HepG2 (cell line): ENCODE results near the gene SMCO1. TPM values are rescaled to one million over a fixed set of nuclear protein-coding genes. Genes with fewer than 3 reads are reported as not detected.

Source experiments
- ATAC-seq: fragments of 200-7000 bp; cut with Tn5 transposase; 3 replicates; pipeline ENCODE4 v1.9.1; 2020; ENCODE audit warnings: mild to moderate bottlenecking, moderate library complexity
- BruUV-seq: library from RNA; stranded (reverse); fragments of 400-500 nt; replicated peaks from 2 replicates; lab custom pipeline; 2021; lab: Mats Ljungman, UMichigan
- CTCF ChIA-PET: fragments of 300-600 bp; formaldehyde crosslinking; extraction: SDS; loops from one replicate; lab custom pipeline; 2021; ENCODE audit warnings: low total read pairs, inconsistent platforms, low intra/inter-chr PET ratio; lab: Yijun Ruan, JAX
- POLR2A ChIA-PET: fragments of 350-600 bp; sonication (Branson Sonifier 250); formaldehyde crosslinking; loops from one replicate; lab custom pipeline; 2020; ENCODE audit warnings: antibody characterized with exemption, inconsistent platforms; lab: Yijun Ruan, JAX
- DNase-seq: peaks from one replicate; pipeline ENCODE4 v3.0.0-alpha.2; 2015; ENCODE audit warnings: low spot score
- FAIRE-seq: peaks from 3 replicates; lab custom pipeline; 2011; peaks lifted over from hg19 to GRCh38; lab: Jason Lieb, UNC
- H2AFZ ChIP-seq: one replicate; pipeline ENCODE4 v1.6.1; 2011; ENCODE audit warnings: low read length, inconsistent platforms
- H3K27ac ChIP-seq: fragments of 300-600 bp; 3 replicates; pipeline ENCODE4 v1.8.0; 2011; ENCODE audit warnings: mixed run types, mild to moderate bottlenecking, mixed read lengths, low read length, inconsistent platforms; ENCODE audit not compliant: insufficient read depth; ENCODE audit errors: extremely low read length
- H3K27me3 ChIP-seq, 2 experiments: fragments of 200-600 bp in 1 of 2; 2 replicates in 1 of 2; 3 replicates in 1 of 2; pipeline versions ENCODE4 v1.6.0 to v1.8.0; 2011; ENCODE audit warnings: low read length in 2 of 2, mild to moderate bottlenecking in 2 of 2, moderate library complexity in 2 of 2, inconsistent platforms in 1 of 2; ENCODE audit not compliant: insufficient read depth in 2 of 2, control insufficient read depth in 1 of 2
- H3K36me3 ChIP-seq, 2 experiments: fragments of 200-600 bp in 1 of 2; replicated peaks in 1 of 2; 2 replicates in 1 of 2; 3 replicates in 1 of 2; pipeline versions ENCODE4 v1.5.1 to v1.8.0; 2011; ENCODE audit warnings: low read length in 2 of 2, inconsistent platforms in 1 of 2; ENCODE audit not compliant: insufficient read depth in 2 of 2, control insufficient read depth in 1 of 2
- H3K4me1 ChIP-seq: 2 replicates; pipeline ENCODE4 v1.5.1; 2012; ENCODE audit warnings: low read length, inconsistent platforms; ENCODE audit not compliant: insufficient read depth
- H3K4me2 ChIP-seq: 2 replicates; pipeline ENCODE4 v1.6.0; 2011; ENCODE audit warnings: low read depth, low read length, inconsistent platforms
- H3K4me3 ChIP-seq, 3 experiments: fragments of 200-600 bp in 1 of 3; sonication (generic), shearing (Covaris generic) in 1 of 3; replicated peaks in 1 of 3; 2 replicates each; pipeline ENCODE4 v1.5.1; 2011 to 2016; ENCODE audit warnings: low read length in 3 of 3, inconsistent platforms in 2 of 3, low read depth in 2 of 3, mild to moderate bottlenecking in 2 of 3, control low read depth in 1 of 3, mixed read lengths in 1 of 3; ENCODE audit not compliant: insufficient read depth in 1 of 3
- H3K79me2 ChIP-seq: one replicate; pipeline ENCODE4 v1.6.1; 2011; ENCODE audit warnings: low read length, inconsistent platforms; ENCODE audit not compliant: insufficient read depth
- H3K9ac ChIP-seq: 2 replicates; pipeline ENCODE4 v1.6.0; 2011; ENCODE audit warnings: mild to moderate bottlenecking, low read depth, low read length, inconsistent platforms; ENCODE audit not compliant: insufficient read depth
- H3K9me3 ChIP-seq: 2 replicates; pipeline ENCODE4 v1.5.1; 2012; ENCODE audit warnings: mild to moderate bottlenecking, low read length
- H4K20me1 ChIP-seq: 2 replicates; pipeline ENCODE4 v1.6.0; 2011; ENCODE audit warnings: inconsistent platforms, mild to moderate bottlenecking, low read length, moderate library complexity; ENCODE audit not compliant: insufficient read depth
- FOSL2 ChIP-seq: sonication (generic); formaldehyde crosslinking; IDR thresholded peaks from 2 replicates; pipeline ENCODE4 v1.4.0; 2020; ENCODE audit warnings: missing genetic modification reagents
- FOXA1 ChIP-seq, 2 experiments: fragments of 450-650 bp in 1 of 2; sonication (generic) in 1 of 2; formaldehyde crosslinking in 1 of 2; IDR thresholded peaks; 2 replicates each; pipeline versions ENCODE4 v1.4.0 to v1.6.1; 2016 to 2020; ENCODE audit warnings: missing genetic modification reagents in 1 of 2
- NFE2L1 ChIP-seq: sonication (generic); formaldehyde crosslinking; IDR thresholded peaks from 2 replicates; pipeline ENCODE4 v1.4.0; 2020; ENCODE audit warnings: missing genetic modification reagents, mild to moderate bottlenecking, borderline replicate concordance
- NR3C1 ChIP-seq: sonication (generic); formaldehyde crosslinking; IDR thresholded peaks from 2 replicates; pipeline ENCODE4 v1.4.0; 2020; ENCODE audit warnings: missing genetic modification reagents
- RARA ChIP-seq: IDR thresholded peaks from 2 replicates; pipeline ENCODE4 v1.6.1; 2016; ENCODE audit warnings: missing genetic modification reagents, missing compliant biosample characterization
- ZBTB10 ChIP-seq: sonication (generic); formaldehyde crosslinking; IDR thresholded peaks from 2 replicates; pipeline ENCODE4 v1.4.0; 2020; ENCODE audit warnings: missing genetic modification reagents, borderline replicate concordance
- ZFX ChIP-seq: sonication (generic); formaldehyde crosslinking; IDR thresholded peaks from 2 replicates; pipeline ENCODE4 v1.4.0; 2020; ENCODE audit warnings: mild to moderate bottlenecking, low read depth, missing genetic modification reagents, moderate library complexity
- ZNF224 ChIP-seq: sonication (generic); formaldehyde crosslinking; IDR thresholded peaks from 2 replicates; pipeline ENCODE4 v1.5.0; 2020; ENCODE audit warnings: mild to moderate bottlenecking, missing genetic modification reagents
- ZNF280D ChIP-seq: sonication (generic); formaldehyde crosslinking; IDR thresholded peaks from 2 replicates; pipeline ENCODE4 v1.5.1; 2020; ENCODE audit warnings: mild to moderate bottlenecking, missing genetic modification reagents
- ZNF777 ChIP-seq: sonication (generic); formaldehyde crosslinking; IDR thresholded peaks from 2 replicates; pipeline ENCODE4 v1.4.0; 2020; ENCODE audit warnings: missing genetic modification reagents
- ZSCAN31 ChIP-seq: sonication (generic); formaldehyde crosslinking; IDR thresholded peaks from 2 replicates; pipeline ENCODE4 v1.5.0; 2020; ENCODE audit warnings: low read depth, mild to moderate bottlenecking, missing genetic modification reagents
- WGBS: methylation state at CpG from one replicate; pipeline ENCODE4 v1.1.6; 2017; ENCODE audit warnings: low lambda C conversion rate; 5-methylcytosine and 5-hydroxymethylcytosine counted together
- in situ Hi-C: cut with HindIII; loops from 2 replicates; pipeline ENCODE4 v1.10.0; 2017; ENCODE audit warnings: low pct_unique_long_range_greater_than_20kb; ENCODE audit not compliant: extremely low pct_ligation_motif_present
- intact Hi-C: fragments of 100-400 bp; cut with micrococcal nuclease; formaldehyde crosslinking; loops from one replicate; pipeline ENCODE4 v1.10.0; 2022; ENCODE audit not compliant: unreplicated experiment
- polyA plus RNA-seq, 8 experiments: library from polyadenylated mRNA; depleted of rRNA in 3 of 8; stranded (reverse) in 7 of 8; unstranded in 1 of 8; fragments of >200 nt; fragmentation: Illumina TruSeq in 4 of 8; extraction: Trizol in 4 of 8; gene quantifications; 2 replicates each; pipeline versions ENCODE4 v1.2.1 to v1.2.3, GENCODE V29; 2011 to 2016; ENCODE audit warnings: low read depth in 4 of 8, missing spikeins in 1 of 8, mixed read lengths in 1 of 8; ENCODE audit not compliant: insufficient read depth in 1 of 8
- total RNA-seq, 5 experiments: library from RNA; depleted of rRNA; stranded (reverse); fragments of >200 nt; fragmentation: Illumina TruSeq; extraction: Trizol; gene quantifications; 2 replicates each; pipeline ENCODE4 v1.2.3, GENCODE V29; 2016; ENCODE audit warnings: low read depth in 1 of 5

Gene SMCO1
- total and polyA plus RNA-seq, 2 of the 13 experiments (the other 11 are each of a cell fraction or from before 2014, with no cell fraction given), result not detected

- no peak for TF ChIP-seq ZNF280D
- TF ChIP-seq, all 625 proteins: peak for 253
Observed at GRCh38 chr3:196503196-196504076, 11.7 kb downstream of the SMCO1 start, which contains the start of gene RNF168 (continued).

- CTCF ChIA-PET, result no interaction called here
- Histone ChIP-seq H4K20me1 (peaks cover 3% of the 10 kb centered on the region; the same call in 1 of the 2 replicates), H3K4me2 (peak overlapping the region; percentile 78), H3K4me1 (peaks cover 50% of the 10 kb centered on the region), H3K9ac (peak overlapping the region; percentile 87), H3K9me3 (no peaks in the 10 kb centered on the region), H3K4me3 (peak overlapping the region; percentile 90 to 99 (median 99)), H3K27me3 (no peaks in the 10 kb centered on the region; a peak in 1 of 5 replicates), H3K36me3 (0 out of 5 replicates have a peak, but pooled peaks cover 0 to 4% of the 10 kb centered on the region in 2 experiments), H3K79me2 (peaks cover 53% of the 10 kb centered on the region), H2AFZ (no peak overlapping the region), H3K27ac (peak overlapping the region; percentile 90)
- POLR2A ChIA-PET, result interaction anchor here (1.4 to 2.1 kb wide), 3 partner anchors 10 to 185 kb away, joined by 4 to 7 read pairs (median 6); partner anchors contain the start of gene DYNLT2B
- DNase-seq (peak; percentile 30), FAIRE-seq (peak; percentile 8), ATAC-seq (peak; percentile 26)
- no TSS peak for BruUV-seq
- under 1% methylated on average over 27 of the region's 27 CpGs for WGBS
- in situ Hi-C loops (no loop called here), intact Hi-C loops (no loop called here)
- TF ChIP-seq NFE2L1 (CRISPR knock-in tag) (no peak), ZNF224 (peak; percentile 68; the same call in 1 of the 2 replicates), ZNF777 (CRISPR knock-in tag) (0 out of 2 replicates have a peak, but pooled peaks have one; percentile 14), ZBTB10 (CRISPR knock-in tag) (no peak), NR3C1 (no peak), FOXA1 (IDR thresholded peaks at IDR 0.05) (no peak), FOXA1 (CRISPR knock-in tag; IDR thresholded peaks at IDR 0.05) (0 out of 2 replicates have a peak, but pooled peaks have one; percentile 12), ZSCAN31 (CRISPR knock-in tag) (0 out of 2 replicates have a peak, but pooled peaks have one; percentile 9), ZFX (CRISPR knock-in tag) (0 out of 2 replicates have a peak, but pooled peaks have one; percentile 1), FOSL2 (CRISPR knock-in tag) (peak; percentile 46; the same call in 1 of the 2 replicates), RARA (CRISPR knock-in tag) (0 out of 2 replicates have a peak, but pooled peaks have one; percentile 5)
Observed at GRCh38 chr3:196502775-196503195, 12.4 kb downstream of the SMCO1 start.
